GM12878 (cell line): Measurements from ENCODE around the gene UBB.

Experiments used
- POLR2A ChIP-seq: IDR thresholded peaks from 2 replicates; pipeline ENCODE4 v1.6.1; 2011; ENCODE audit warnings: low read depth, mild to moderate bottlenecking, low read length
- TF ChIP-seq, protein P1 (sequence below), 3 experiments: IDR thresholded peaks in 2 of 3; conservative IDR thresholded peaks in 1 of 3; 2 replicates each; pipeline ENCODE4 v1.5.1; 2011; ENCODE audit warnings: low read depth in 3 of 3, low read length in 3 of 3, mild to moderate bottlenecking in 3 of 3, control low read depth in 2 of 3, moderate library complexity in 2 of 3, inconsistent platforms in 1 of 3, mixed read lengths in 1 of 3; ENCODE audit not compliant: control insufficient read depth in 2 of 3, insufficient read depth in 1 of 3; ENCODE audit errors: extremely low read depth in 1 of 3

DNA sequence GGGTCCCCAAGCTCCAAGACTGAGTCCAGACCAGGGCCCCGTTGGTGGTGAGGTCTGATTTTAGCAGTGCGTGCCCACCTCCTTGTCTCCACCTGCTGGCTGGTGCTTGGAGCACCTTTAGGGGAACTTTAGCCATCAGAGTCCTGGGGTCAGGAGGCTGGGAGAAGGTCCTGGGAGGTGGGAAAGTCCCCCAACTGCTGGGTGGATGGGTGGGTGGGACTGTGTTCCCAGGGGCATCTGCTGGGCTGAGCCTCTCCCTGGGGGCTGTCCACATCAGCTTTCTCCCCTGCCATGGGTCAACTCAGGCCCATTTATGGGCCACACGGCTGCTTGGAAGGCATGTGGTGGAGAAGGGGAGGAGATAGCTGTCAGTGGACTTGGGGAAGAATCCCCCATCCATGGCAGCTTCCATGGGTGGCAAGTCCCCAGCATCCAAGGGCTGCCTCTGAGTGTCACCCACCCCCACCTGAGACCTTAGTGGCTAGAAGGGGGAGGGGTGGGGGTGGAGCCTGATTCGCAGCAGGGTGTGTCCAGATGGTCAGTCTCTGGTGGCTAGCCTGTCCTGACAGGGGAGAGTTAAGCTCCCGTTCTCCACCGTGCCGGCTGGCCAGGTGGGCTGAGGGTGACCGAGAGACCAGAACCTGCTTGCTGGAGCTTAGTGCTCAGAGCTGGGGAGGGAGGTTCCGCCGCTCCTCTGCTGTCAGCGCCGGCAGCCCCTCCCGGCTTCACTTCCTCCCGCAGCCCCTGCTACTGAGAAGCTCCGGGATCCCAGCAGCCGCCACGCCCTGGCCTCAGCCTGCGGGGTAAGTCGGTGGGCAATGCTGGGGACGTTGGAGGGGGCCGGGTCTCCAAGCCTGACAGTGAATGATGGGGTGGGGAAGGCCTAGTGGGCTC, 34.4 kb downstream of the UBB start, which contains the start of gene TRPV2:
- TF ChIP-seq, protein P1, sequence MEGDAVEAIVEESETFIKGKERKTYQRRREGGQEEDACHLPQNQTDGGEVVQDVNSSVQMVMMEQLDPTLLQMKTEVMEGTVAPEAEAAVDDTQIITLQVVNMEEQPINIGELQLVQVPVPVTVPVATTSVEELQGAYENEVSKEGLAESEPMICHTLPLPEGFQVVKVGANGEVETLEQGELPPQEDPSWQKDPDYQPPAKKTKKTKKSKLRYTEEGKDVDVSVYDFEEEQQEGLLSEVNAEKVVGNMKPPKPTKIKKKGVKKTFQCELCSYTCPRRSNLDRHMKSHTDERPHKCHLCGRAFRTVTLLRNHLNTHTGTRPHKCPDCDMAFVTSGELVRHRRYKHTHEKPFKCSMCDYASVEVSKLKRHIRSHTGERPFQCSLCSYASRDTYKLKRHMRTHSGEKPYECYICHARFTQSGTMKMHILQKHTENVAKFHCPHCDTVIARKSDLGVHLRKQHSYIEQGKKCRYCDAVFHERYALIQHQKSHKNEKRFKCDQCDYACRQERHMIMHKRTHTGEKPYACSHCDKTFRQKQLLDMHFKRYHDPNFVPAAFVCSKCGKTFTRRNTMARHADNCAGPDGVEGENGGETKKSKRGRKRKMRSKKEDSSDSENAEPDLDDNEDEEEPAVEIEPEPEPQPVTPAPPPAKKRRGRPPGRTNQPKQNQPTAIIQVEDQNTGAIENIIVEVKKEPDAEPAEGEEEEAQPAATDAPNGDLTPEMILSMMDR (IDR thresholded peaks at IDR 0.05 in 2 of 3, conservative IDR thresholded peaks at IDR 0.05 in 1 of 3; ENCODE audit: control insufficient read depth in 2 of 3, extremely low read depth in 1 of 3, insufficient read depth in 1 of 3, low read depth in 3 of 3, low read length in 3 of 3): peak; percentile 87 to 91 (median 87)
- peak; percentile 64 for TF ChIP-seq POLR2A
